Right forelimb (tissue), 1 donor: ENCODE data around the gene C19orf73.

Experiments
- DNase-seq: peaks from one replicate; pipeline ENCODE4 v3.0.0-alpha.2; 2018

C19orf73 gene, protein sequence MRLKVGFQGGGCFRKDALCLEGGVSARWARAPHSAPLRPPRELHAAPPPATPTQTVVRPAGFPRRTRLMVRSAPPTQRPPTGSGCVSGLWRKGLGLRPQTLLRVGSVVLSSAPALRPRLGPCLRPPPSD

DNA sequence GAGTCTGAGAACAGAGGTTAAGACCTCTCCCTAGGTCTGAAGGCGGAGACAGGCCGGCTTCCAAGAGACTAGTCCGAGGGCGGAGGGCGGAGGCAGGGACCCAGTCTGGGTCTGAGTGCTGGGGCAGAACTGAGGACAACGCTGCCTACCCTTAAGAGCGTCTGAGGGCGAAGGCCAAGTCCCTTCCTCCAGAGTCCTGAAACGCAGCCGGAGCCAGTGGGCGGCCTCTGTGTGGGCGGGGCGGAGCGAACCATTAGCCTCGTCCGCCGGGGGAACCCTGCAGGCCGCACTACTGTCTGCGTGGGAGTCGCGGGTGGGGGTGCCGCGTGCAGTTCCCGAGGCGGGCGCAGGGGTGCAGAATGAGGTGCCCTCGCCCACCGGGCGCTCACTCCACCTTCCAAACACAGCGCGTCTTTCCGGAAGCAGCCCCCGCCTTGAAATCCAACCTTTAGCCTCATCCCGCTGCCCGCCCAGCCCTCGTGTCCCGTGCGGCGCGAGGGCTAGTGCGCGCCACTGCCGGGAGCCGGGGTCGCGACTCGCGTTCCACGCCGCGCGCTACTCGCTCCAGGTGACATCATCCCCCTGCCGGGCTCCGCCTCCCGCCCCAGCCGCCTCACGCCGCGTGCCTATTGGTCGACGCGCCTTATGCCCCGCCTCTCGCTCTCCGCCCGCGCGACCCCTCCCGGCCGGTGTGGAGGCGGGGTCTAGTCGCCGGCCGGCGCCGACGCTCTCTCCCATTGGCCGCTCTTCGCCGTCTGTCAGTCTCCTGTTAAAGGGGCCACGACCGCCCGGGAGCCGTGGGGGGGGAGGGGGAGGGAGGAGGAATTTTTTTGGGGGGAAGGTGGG is at the start of gene C19orf73:
Gene C19orf73 (minus strand): TSS at position 579 of the 846 bp plus-strand sequence. CDS start 121 bp downstream, at position 458.
- peak; percentile 95 for DNase-seq

GRCh38 chr19:49168421-49168820 is 49.5 kb upstream of the C19orf73 start:
- no peak for DNase-seq

DNA sequence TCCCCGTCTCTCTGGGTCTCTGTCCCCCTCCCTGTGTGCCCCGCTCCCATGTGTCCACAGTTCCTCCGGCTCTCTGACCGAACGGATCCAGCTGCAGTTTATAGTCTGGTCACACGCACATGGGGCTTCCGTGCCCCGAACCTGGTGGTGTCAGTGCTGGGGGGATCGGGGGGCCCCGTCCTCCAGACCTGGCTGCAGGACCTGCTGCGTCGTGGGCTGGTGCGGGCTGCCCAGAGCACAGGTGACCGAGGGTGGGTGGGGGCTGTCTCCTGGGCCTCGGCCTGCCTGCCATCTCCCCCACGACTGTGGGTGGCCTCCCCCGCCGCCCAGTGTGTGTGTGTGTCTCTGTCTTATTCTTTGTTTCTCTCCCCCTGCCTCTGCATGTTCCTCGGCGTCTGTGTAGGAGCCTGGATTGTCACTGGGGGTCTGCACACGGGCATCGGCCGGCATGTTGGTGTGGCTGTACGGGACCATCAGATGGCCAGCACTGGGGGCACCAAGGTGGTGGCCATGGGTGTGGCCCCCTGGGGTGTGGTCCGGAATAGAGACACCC is 49.0 kb upstream of the C19orf73 start:
- no peak for DNase-seq

GRCh38 chr19:49165865-49166301 is 46.9 kb upstream of the C19orf73 start:
- no peak for DNase-seq

GRCh38 chr19:49165111-49165750 is 46.3 kb upstream of the C19orf73 start:
- DNase-seq = no peak

DNA sequence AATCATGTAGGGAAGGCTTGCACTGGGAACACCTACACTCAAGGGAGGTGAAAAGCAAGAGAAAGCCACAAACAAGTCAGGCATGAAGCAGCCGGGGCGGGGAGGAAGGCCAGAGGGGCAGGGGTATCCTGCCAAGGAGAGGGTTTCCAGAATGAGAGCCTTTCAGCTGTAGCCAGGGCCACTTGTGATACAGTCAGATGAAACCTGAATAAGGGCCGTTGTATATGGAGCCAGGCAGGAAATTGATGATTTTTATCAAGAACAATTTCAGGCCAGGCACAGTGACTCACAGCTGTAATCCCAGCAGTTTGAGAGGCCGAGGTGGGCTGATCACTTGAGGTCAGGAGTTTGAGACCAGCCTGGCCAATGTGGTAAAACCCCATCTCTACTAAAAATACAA is 43.0 kb upstream of the C19orf73 start:
- no peak for DNase-seq

DNA sequence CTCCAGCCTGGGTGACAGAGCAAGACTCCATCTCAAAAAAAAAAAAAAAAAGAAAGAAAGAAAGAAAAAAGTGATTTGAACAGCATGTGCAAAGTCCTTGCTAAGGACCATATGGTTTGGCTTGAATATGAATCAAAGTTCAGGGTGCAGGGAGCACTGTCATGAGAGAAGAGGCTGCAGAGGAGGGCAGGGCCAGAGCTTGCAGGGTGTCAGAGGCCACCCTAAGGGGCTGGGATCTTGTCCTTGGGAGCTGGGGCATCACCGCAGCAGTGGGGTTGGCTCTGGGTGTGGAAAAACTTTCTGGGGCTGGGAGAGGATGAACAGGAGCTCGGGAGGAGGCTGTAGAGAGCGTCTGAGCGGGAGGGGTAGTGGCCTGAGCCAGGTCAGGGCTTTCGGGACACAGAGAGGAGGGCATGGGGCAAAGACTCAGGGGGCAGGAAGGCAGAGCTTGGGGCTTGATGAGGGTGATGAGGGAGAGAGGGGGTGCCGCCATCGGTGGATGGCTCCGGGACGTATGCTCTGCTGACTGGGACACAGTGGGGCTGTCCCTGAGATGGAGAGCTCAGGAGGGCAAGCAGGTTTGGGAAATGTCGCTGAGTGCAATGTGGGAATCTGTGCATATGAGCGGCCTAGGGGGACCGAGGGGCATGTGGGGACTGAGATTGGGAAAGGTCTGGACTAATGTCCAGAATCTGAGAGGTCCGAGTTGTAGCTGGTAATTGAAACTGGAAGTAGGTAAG is 41.7 kb upstream of the C19orf73 start:
- DNase-seq = no peak

DNA sequence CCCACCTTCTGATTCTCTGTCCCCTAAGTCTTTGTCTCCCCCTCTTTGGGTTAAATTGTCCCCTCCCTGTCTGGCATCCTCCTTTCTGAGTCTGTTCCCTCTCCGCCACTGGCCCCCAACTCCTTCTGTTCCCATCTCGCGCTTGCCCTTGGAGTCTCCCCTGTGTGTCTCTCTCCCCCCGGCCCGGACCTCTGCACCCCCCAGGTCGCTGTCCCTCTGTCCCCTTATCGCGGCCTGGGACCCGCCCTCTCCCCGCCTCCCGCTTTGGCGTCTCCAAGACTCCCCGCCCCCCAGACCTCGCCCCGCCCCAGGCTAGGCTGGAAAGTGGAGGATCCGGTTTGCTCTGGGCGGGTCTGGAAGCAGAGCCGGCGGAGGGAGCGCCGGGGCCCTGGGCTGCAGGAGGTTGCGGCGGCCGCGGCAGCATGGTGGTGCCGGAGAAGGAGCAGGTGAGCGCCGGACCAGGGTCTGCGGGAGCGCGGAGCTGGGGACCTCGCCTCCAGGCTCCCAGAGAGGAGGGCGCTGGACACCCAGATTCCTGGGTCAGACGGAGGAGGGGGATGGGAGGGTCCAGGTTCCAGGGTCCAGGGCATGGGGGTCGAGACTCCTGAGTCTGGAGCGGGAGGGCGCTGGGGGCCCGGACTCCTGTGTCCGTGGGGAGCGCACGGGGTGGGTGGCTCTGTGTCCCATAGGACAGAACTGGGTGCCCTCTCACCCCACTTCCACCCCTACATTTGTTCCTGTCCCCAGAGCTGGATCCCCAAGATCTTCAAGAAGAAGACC is 38.7 kb upstream of the C19orf73 start, which contains the start of gene TRPM4:
Gene TRPM4 (plus strand): TSS at position 348 of the 780 bp plus-strand sequence. CDS start 75 bp downstream, at position 423.
- DNase-seq = peak; percentile 91

DNA sequence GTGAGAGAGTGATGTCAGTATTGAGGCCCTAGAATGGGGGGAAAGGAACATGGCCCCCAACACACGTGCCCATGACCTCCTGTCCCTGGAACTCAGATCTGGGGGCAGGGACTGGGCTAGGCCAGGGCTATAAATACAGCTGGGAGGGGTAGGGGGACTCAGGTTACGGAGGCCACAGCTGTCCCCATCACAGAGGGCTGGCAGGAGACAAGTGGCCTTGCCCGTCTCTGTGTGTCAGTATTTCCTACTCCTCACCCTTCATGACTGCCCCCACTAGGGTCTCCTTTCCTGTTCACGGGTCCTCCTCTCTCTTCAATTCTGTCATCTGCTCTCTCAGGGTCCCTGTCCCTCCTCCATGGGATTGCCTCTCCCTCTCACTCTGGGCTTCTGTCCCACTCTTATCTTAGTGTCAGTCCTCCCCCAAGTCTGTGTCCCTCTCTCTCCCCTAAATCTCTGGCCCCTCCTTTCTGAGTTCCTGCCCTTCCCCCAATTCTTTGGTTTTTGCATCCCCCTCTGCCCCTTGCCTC is 36.9 kb upstream of the C19orf73 start:
- peak; percentile 66 for DNase-seq

DNA sequence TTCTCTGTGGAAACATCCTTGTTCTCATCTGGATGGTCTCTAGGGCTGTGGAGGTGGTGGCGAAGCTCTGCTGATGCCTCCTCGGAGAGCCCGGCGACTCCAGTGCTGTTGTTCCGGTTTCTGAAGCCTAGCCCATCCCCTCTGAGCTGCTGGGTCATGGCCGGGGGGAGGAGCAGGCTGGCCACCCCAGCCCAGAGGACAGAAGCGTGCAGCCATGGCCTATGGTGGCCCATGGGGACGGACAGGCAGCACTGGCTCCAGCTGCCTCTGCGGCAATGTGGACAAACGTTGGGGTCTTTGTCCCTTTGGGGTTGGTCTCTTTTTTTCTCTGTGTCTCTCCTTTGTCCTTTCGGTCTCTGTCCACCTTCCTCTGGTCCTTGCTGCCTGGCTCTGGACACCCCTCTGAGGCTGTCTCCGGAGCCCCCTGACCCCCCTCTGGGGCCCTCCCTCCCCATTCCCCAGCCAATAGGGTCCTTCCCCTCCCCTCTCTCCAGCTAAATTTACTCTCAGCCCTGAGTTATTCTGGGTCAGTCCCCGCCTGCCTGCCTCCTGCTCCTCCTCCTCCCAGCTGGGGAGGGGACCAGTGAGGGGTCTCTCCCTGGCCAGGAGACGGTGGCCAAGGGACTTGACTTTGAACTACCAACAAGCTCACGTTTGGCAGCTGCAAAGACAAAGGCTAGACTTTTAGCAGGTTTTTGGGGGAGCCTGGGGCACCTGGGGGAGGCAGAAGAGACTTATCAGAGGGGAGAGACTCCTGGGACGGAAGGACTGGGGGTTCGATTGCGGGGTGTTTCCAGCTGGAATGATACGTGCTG is 36.3 kb upstream of the C19orf73 start, which contains the start of gene HRC:
Gene HRC (minus strand): TSS at position 392 of the 815 bp plus-strand sequence. CDS start 159 bp downstream, at position 233.
- peak; percentile 63 for DNase-seq

DNA sequence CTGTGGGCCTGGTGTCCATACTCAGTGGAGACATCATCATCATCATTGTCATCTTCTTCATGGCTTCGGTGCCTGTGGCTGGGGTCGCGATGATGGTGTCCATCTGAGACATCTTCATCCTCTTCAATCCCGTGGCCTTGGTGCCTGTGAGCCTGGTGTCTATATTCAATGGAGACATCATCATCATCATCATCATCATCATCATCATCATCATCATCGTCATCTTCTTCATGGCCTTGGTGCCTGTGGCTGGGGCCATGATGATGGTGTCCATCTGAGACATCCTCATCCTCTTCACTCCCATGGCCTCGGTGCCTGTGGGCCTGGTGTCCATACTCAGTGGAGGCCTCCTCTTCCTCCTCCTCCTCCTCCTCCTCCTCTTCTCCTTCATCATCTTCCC is 35.3 kb upstream of the C19orf73 start:
- no peak for DNase-seq

- DNase-seq = no peak
Measured at GRCh38 chr19:49153167-49153809, 34.3 kb upstream of the C19orf73 start.

DNA sequence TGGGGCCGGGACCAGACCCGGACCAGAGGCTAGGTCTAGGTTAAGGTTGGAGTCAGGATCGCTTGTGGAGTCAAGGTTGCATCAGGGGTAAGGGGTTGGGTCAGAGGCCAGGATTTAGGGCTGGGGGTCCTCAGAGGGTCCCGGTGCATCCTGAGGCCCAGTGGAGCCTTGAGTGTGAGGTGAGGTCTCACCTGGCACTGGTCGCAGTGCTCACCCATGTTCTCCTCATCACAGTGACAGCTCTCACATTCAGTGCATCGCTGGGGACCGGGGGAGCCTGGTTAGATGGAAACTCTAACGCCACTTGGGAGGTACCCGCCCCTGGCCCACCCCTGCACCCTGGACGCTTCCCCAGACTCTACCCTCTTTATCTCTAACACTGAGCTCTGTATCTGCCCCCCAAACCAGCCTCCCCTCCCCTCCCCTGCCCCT is 33.2 kb upstream of the C19orf73 start:
- no peak for DNase-seq

- DNase-seq = peak; percentile 72
Measured at GRCh38 chr19:49151267-49152118, 32.5 kb upstream of the C19orf73 start.

DNA sequence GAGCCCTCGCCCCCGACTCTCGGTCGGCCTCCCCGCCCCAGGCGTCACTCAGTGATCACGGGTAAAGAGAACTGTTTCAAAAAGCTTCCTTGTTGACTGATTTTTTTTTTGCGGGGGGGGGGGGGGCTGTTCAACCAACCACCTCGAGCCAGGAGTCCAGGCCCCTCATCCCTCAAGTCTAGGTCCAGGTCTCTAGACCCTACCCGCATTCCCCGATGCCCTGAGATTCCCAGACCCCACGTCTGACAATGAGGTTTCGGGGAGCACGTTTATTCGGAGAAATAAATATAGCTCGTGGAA is 32.0 kb upstream of the C19orf73 start:
- no peak for DNase-seq

DNA sequence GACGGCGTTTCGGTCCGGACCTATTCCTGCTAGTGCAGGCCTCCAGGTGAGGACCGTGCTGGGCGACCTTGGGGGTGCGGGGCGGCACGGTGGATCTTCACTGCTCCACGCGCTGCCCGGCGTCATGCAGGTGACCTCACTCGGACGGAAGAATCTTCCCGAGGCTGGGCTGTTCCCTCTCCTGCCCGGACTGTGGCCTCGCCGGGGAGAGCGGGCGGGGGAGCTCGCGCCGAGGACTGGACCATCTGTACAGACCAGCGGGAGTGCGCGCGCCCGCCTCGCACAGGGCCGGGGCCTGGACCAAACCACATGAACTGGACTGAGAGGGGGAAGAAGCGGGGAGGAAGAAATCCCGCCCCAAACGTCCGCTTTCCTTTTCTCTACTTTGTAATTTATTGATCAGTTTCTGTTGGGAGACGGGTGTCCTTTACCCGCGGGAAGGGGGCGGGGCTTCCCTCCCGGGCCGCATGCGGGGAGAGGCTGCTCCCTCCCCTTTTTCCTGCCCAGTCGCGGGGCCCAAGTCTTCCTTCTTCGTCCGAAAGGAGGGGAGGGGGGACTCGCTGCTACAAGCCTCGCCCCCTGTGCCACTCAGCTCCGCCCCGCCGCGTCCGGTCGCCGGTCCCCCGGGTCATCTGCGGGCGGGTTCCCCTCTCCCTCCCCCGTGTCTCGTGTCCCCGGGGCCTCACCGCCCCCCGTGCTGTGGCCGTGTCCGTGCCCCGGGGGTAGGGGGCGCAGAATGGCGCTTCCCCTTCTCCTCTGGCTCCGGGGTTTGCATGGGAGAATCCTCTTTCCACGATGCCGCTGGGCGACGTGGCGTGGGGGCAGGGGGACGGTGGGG is 31.4 kb upstream of the C19orf73 start:
- DNase-seq = peak; percentile 92

- DNase-seq = peak; percentile 92
Measured at GRCh38 chr19:49149652-49150105, 30.7 kb upstream of the C19orf73 start.
